ENCODE results near the gene DGAT2.
A peak's percentile ranks its signal among the peaks of the same experiment; 100 is the strongest.

Gene DGAT2

DNA sequence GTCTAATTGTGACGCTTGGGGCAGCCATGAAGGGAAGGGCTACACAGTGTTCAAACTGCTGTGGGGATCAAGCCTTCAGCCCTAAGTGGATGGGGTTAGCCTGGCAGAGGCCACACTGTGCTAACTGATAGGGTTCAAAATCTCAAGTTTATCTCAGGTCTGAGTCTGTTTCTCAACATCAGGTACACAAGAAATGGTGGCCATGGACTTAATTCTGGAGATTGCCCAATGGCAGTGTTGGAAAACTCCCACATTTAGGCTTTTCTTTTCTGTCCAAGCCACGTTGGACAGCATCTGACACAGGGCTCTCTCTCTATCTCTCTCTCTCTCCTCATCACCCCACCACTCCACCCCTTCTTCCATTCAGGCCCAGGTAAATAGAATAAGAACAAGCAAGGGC, 10.9 kb upstream of the DGAT2 start:
- no peak overlapping the region for H3K27ac ChIP-seq (ENCODE audit: low read depth, low read length)
- no peaks in the 10 kb centered on the region for H3K79me2 ChIP-seq (ENCODE audit: control insufficient read depth, insufficient read depth, low read length, unreplicated experiment)
- H3K4me1 ChIP-seq (ENCODE audit: control insufficient read depth, insufficient read depth, low read length, unreplicated experiment): peaks cover 21% of the 10 kb centered on the region
- no peak overlapping the region for H3K4me3 ChIP-seq (ENCODE audit: low read depth, low read length)
- H2AFZ ChIP-seq (ENCODE audit: low read length, unreplicated experiment): no peak overlapping the region
- no peaks in the 10 kb centered on the region for H3K36me3 ChIP-seq (ENCODE audit: insufficient read depth, low read length)
- H3K27me3 ChIP-seq (ENCODE audit: insufficient read depth, low read length): no peaks in the 10 kb centered on the region

DNA sequence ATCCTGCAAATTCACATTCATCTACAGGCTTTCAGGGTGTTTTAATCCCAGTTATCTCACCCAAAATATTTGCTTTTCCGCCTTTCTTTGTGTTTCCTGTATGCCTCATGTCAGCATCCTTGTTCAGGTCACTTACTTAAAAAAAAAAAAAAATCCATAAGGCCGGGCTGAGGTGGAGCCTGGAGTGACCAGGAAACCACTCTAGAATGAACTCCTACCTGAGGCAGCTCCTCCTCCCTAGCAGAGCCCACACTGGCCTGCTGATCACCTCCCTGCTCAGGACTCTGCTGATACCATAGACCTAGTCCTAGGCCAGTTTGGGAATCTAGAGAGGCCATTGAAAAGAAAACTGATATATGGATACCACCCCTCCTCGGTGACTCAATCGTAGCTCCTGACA, 8.7 kb upstream of the DGAT2 start:
- H3K27ac ChIP-seq (ENCODE audit: low read depth, low read length): no peak overlapping the region
- peaks cover 26% of the 10 kb centered on the region for H3K4me1 ChIP-seq (ENCODE audit: control insufficient read depth, insufficient read depth, low read length, unreplicated experiment)
- H3K79me2 ChIP-seq (ENCODE audit: control insufficient read depth, insufficient read depth, low read length, unreplicated experiment): no peaks in the 10 kb centered on the region
- H3K4me3 ChIP-seq (ENCODE audit: low read depth, low read length): no peak overlapping the region
- H2AFZ ChIP-seq (ENCODE audit: low read length, unreplicated experiment): no peak overlapping the region
- no peaks in the 10 kb centered on the region for H3K27me3 ChIP-seq (ENCODE audit: insufficient read depth, low read length)
- H3K36me3 ChIP-seq (ENCODE audit: insufficient read depth, low read length): no peaks in the 10 kb centered on the region

DNA sequence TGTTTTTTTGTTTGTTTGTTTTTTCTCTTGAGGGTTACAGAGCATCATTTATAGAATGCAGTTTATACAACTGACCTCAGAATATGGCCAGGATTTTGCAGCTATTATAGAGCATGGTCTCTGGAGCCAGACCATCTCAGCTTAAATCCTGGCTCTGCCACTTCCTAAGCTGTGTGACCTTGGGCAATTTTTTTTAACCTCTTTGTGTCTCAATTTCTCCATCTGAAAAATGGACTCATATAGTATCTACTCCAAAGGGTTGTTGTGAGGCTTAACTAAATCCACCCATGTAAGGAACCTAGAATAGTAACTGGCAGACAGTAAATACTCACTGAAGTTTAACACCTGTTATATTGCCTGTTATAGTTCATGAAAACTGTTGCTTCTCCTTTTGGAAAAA, 8.3 kb upstream of the DGAT2 start:
- peaks cover 26% of the 10 kb centered on the region for H3K4me1 ChIP-seq (ENCODE audit: control insufficient read depth, insufficient read depth, low read length, unreplicated experiment)
- H2AFZ ChIP-seq (ENCODE audit: low read length, unreplicated experiment): no peak overlapping the region
- H3K4me3 ChIP-seq (ENCODE audit: low read depth, low read length): no peak overlapping the region
- H3K27ac ChIP-seq (ENCODE audit: low read depth, low read length): no peak overlapping the region
- H3K27me3 ChIP-seq (ENCODE audit: insufficient read depth, low read length): no peaks in the 10 kb centered on the region
- H3K36me3 ChIP-seq (ENCODE audit: insufficient read depth, low read length): no peaks in the 10 kb centered on the region
- H3K79me2 ChIP-seq (ENCODE audit: control insufficient read depth, insufficient read depth, low read length, unreplicated experiment): no peaks in the 10 kb centered on the region

DNA sequence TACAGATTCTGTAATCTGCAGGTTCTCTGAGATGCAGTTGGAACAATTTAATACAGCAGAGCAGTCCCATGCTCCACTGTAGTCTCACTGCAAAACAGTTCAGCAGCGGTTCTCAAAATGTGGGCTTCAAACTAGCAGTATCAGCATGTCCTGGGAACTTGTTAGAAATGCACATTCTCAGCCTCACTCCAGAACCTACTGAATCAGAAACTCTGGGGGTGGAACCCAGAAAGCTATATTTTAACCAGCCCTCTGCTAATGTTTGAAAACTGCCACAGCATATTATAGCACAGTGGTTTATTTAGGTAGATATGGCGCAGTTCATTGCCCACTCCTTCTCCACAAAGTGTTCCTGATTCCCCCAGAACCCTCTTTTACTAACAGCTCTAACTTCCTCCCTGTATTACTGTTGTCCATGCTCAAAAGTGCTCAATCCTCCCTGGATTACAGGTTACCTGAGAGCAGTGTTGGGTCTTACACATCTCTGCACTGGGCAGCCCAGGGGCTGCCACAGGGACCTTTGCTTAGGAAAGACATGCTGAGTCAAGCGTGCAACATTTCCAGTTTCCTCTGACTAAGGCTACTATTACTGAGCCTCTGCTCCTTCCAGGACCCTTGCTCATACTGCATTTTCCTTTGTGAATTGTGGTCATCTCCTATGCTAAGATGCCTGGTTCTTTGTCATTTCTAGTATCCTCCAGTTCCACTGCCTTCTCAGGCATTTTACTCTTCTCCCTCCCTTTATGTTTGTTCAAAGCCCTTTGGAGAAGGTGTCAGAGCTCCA, 7.7 kb upstream of the DGAT2 start:
- Histone ChIP-seq H3K79me2 (ENCODE audit: control insufficient read depth, insufficient read depth, low read length, unreplicated experiment) (no peaks in the 10 kb centered on the region), H3K4me1 (ENCODE audit: control insufficient read depth, insufficient read depth, low read length, unreplicated experiment) (peaks cover 26% of the 10 kb centered on the region), H3K27me3 (ENCODE audit: insufficient read depth, low read length) (no peaks in the 10 kb centered on the region), H3K4me3 (ENCODE audit: low read depth, low read length) (0 out of 2 replicates have a peak overlapping the region, but pooled peaks have one; percentile 30), H3K36me3 (ENCODE audit: insufficient read depth, low read length) (no peaks in the 10 kb centered on the region), H2AFZ (ENCODE audit: low read length, unreplicated experiment) (no peak overlapping the region), H3K27ac (ENCODE audit: low read depth, low read length) (peak overlapping the region; percentile 63)

DNA sequence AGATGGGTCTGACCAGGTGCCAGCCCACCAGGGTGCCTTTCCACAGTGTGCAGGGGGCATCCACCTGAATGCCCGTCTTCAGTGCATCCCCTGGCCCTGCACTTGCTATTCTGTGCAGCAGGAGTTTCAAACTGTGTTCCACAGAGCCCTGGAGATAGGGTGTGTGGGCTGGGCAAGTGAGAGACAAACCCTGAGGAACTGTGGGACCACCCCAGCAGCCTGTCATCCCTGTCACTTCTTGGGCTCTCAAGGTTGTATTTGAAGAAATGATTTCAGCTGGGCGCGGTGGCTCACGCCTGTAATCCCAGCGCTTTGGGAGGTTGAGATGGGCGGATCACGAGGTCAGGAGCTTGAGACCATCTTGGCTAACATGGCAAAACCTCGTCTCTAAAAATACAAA, 6.4 kb upstream of the DGAT2 start:
- H3K36me3 ChIP-seq (ENCODE audit: insufficient read depth, low read length): no peaks in the 10 kb centered on the region
- H3K79me2 ChIP-seq (ENCODE audit: control insufficient read depth, insufficient read depth, low read length, unreplicated experiment): no peaks in the 10 kb centered on the region
- H3K4me1 ChIP-seq (ENCODE audit: control insufficient read depth, insufficient read depth, low read length, unreplicated experiment): peaks cover 26% of the 10 kb centered on the region
- H3K4me3 ChIP-seq (ENCODE audit: low read depth, low read length): no peak overlapping the region
- no peaks in the 10 kb centered on the region for H3K27me3 ChIP-seq (ENCODE audit: insufficient read depth, low read length)
- no peak overlapping the region for H3K27ac ChIP-seq (ENCODE audit: low read depth, low read length)
- no peak overlapping the region for H2AFZ ChIP-seq (ENCODE audit: low read length, unreplicated experiment)

DNA sequence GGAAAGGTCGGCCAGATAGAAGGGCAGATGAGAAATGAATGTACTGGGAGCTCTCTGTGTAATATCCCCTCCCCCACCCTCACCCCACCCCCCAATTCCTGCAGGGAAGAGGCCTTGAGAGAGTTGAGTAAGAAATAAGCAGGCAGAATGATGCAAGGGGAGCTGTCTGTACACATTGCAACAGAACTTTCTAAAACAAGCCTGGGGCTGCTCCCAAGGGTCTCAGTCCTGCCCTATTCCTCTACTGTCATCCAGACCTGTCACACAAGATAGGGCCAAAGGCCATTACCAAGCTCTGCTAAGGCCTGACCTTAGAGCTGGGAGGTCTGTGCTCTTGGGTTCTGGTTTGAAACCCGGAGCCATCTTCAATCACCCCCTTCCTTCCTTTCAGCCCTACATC, 5.7 kb upstream of the DGAT2 start:
- H3K36me3 ChIP-seq (ENCODE audit: insufficient read depth, low read length): no peaks in the 10 kb centered on the region
- H3K79me2 ChIP-seq (ENCODE audit: control insufficient read depth, insufficient read depth, low read length, unreplicated experiment): no peaks in the 10 kb centered on the region
- H3K4me3 ChIP-seq (ENCODE audit: low read depth, low read length): no peak overlapping the region
- peak overlapping the region; percentile 14; the same call in 1 of the 2 replicates for H3K27ac ChIP-seq (ENCODE audit: low read depth, low read length)
- no peaks in the 10 kb centered on the region for H3K27me3 ChIP-seq (ENCODE audit: insufficient read depth, low read length)
- no peak overlapping the region for H2AFZ ChIP-seq (ENCODE audit: low read length, unreplicated experiment)
- H3K4me1 ChIP-seq (ENCODE audit: control insufficient read depth, insufficient read depth, low read length, unreplicated experiment): peaks cover 26% of the 10 kb centered on the region

DNA sequence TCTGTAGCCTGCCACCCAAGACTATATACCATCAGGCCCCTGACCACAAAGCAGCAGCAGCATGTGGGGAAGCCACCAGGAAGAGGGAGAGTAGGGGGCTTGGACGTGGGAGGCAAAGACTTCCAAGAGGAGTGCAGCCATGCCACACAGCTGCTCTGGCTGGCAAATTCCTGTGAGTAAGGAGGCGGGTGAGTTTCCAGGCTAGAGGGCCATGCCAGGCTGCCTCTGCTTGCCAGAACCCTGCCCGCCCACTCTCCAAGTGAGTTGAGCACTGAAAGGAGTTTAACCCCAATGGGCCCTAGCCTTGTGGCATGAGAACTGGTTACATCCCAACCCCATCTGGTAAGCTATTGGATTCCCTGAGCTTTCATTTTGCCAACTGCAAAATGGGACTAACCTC, 4.7 kb upstream of the DGAT2 start:
- H3K27ac ChIP-seq (ENCODE audit: low read depth, low read length): no peak overlapping the region
- H3K4me1 ChIP-seq (ENCODE audit: control insufficient read depth, insufficient read depth, low read length, unreplicated experiment): peaks cover 26% of the 10 kb centered on the region
- no peaks in the 10 kb centered on the region for H3K79me2 ChIP-seq (ENCODE audit: control insufficient read depth, insufficient read depth, low read length, unreplicated experiment)
- H3K36me3 ChIP-seq (ENCODE audit: insufficient read depth, low read length): no peaks in the 10 kb centered on the region
- no peaks in the 10 kb centered on the region for H3K27me3 ChIP-seq (ENCODE audit: insufficient read depth, low read length)
- no peak overlapping the region for H2AFZ ChIP-seq (ENCODE audit: low read length, unreplicated experiment)
- H3K4me3 ChIP-seq (ENCODE audit: low read depth, low read length): no peak overlapping the region

DNA sequence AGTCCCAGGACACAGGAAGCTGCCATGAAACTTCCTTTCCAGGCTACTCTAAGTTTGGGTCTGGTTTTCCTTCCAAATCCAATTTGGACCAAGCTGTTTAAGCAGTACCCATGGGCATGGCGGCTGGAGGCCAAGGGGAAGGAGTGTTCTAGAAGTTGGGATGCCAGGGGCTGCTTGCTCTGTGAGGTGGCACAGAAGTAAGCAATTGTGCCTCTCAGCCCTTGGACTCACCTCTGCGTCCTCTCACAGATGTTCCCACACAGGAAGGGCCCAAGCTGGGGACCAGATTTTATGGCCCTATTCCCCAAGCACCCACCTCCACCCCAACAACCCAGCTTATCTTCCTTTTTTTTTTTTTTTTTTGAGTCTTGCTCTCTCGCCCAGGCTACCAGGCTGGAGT, 3.5 kb upstream of the DGAT2 start:
- H2AFZ ChIP-seq (ENCODE audit: low read length, unreplicated experiment): no peak overlapping the region
- no peak overlapping the region for H3K27ac ChIP-seq (ENCODE audit: low read depth, low read length)
- H3K27me3 ChIP-seq (ENCODE audit: insufficient read depth, low read length): no peaks in the 10 kb centered on the region
- peaks cover 3% of the 10 kb centered on the region for H3K79me2 ChIP-seq (ENCODE audit: control insufficient read depth, insufficient read depth, low read length, unreplicated experiment)
- H3K4me1 ChIP-seq (ENCODE audit: control insufficient read depth, insufficient read depth, low read length, unreplicated experiment): peaks cover 36% of the 10 kb centered on the region
- no peak overlapping the region for H3K4me3 ChIP-seq (ENCODE audit: low read depth, low read length)
- H3K36me3 ChIP-seq (ENCODE audit: insufficient read depth, low read length): no peaks in the 10 kb centered on the region

DNA sequence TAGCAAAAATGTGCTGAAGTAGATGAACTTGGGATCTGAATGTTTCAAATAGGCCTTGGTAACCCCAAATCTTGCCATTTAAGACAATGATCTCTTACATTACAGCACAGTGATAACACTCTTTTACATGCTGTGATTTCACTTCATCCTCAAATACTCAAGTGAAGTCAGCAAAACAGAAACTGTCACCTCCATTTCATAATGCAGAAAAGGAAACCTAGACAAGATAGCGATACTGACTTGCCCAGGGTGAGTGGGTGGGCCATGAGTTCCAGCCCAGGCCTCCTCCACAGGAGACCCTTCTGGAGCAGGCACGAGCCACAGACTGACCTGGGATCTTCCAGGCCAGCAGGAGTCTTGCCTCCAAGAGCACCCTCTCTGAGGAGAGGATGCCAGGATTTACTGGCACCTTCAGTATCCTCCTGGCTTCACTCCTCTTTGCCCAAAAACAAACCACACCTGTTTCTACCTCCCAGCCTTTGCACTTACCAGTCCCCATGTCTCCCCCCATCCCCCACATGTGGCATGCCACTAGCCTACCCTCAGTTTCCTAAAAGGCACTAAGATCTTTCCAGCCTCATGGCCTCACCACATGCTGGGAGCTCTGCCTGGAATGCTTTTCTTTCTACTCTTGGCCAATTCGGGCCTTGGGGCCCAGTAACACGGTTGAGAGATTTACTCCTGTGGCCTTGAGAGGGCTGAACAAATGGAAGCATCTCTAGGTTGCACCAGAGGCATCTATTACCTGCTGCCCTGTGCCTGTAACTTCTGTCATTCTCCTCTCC, 1.9 kb upstream of the DGAT2 start:
- peaks cover 3% of the 10 kb centered on the region for H3K79me2 ChIP-seq (ENCODE audit: control insufficient read depth, insufficient read depth, low read length, unreplicated experiment)
- H3K36me3 ChIP-seq (ENCODE audit: insufficient read depth, low read length): no peaks in the 10 kb centered on the region
- H3K4me3 ChIP-seq (ENCODE audit: low read depth, low read length): no peak overlapping the region
- peaks cover 34% of the 10 kb centered on the region for H3K4me1 ChIP-seq (ENCODE audit: control insufficient read depth, insufficient read depth, low read length, unreplicated experiment)
- no peaks in the 10 kb centered on the region for H3K27me3 ChIP-seq (ENCODE audit: insufficient read depth, low read length)
- H2AFZ ChIP-seq (ENCODE audit: low read length, unreplicated experiment): no peak overlapping the region
- H3K27ac ChIP-seq (ENCODE audit: low read depth, low read length): no peak overlapping the region

DNA sequence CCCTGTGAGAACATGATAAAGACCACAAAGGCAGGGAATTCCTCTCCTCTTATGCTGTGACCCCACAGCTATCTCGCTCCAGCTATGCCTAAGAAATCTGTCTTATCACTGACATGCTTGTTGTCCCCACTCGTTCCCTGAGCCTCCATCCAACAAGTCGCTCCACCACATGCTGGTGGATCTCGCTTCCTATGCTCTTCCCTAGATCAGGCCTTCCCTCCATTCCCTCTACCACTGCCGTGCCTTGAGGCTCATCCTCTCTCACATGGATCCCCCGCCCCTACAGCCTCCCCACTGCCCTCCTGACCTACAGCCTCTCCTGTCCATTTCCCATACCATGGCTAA, 1.4 kb upstream of the DGAT2 start:
- H3K27me3 ChIP-seq (ENCODE audit: insufficient read depth, low read length): no peaks in the 10 kb centered on the region
- no peak overlapping the region for H3K27ac ChIP-seq (ENCODE audit: low read depth, low read length)
- peaks cover 3% of the 10 kb centered on the region for H3K79me2 ChIP-seq (ENCODE audit: control insufficient read depth, insufficient read depth, low read length, unreplicated experiment)
- H3K36me3 ChIP-seq (ENCODE audit: insufficient read depth, low read length): no peaks in the 10 kb centered on the region
- peaks cover 34% of the 10 kb centered on the region for H3K4me1 ChIP-seq (ENCODE audit: control insufficient read depth, insufficient read depth, low read length, unreplicated experiment)
- no peak overlapping the region for H3K4me3 ChIP-seq (ENCODE audit: low read depth, low read length)
- no peak overlapping the region for H2AFZ ChIP-seq (ENCODE audit: low read length, unreplicated experiment)

DNA sequence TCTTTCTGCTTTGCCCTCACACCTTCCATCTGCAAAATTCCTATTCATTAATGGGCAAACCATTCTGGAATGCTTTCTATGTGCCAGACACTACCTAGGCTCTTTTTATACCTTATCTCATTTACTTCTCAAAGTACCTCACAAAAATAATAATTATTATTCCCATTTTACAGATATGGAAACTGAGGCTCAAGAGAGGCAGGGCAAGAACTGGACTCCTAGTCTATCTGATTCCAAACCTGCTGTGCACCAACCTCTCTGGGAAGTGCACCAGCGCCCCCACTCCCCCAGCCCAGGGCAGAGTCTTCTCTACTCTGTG, 826 bp upstream of the DGAT2 start:
- H3K36me3 ChIP-seq (ENCODE audit: insufficient read depth, low read length): no peaks in the 10 kb centered on the region
- peaks cover 3% of the 10 kb centered on the region for H3K79me2 ChIP-seq (ENCODE audit: control insufficient read depth, insufficient read depth, low read length, unreplicated experiment)
- H3K27me3 ChIP-seq (ENCODE audit: insufficient read depth, low read length): no peaks in the 10 kb centered on the region
- H2AFZ ChIP-seq (ENCODE audit: low read length, unreplicated experiment): peak overlapping the region; percentile 72
- H3K4me3 ChIP-seq (ENCODE audit: low read depth, low read length): peak overlapping the region; percentile 88
- no peak overlapping the region for H3K27ac ChIP-seq (ENCODE audit: low read depth, low read length)
- H3K4me1 ChIP-seq (ENCODE audit: control insufficient read depth, insufficient read depth, low read length, unreplicated experiment): peaks cover 36% of the 10 kb centered on the region
